SU-DHL-6 (cell line): ENCODE measurements around the gene EFCAB6.

Source experiments
- CTCF ChIP-seq: fragments of 200-600 bp; sonication (generic); IDR thresholded peaks from one replicate; pipeline ENCODE4 v1.5.1; 2017; ENCODE audit warnings: antibody characterized with exemption, mild to moderate bottlenecking, low read length, moderate library complexity; ENCODE audit not compliant: insufficient read depth, poor library complexity, severe bottlenecking
- EZH2phosphoT487 ChIP-seq: fragments of 200-600 bp; sonication (generic), shearing (Covaris generic); conservative IDR thresholded peaks from 2 replicates; pipeline ENCODE4 v1.6.1; 2018; ENCODE audit warnings: mild to moderate bottlenecking, antibody characterized with exemption, low read length, moderate library complexity, mixed read lengths

GRCh38 chr22:43706151-43706550, 106.0 kb downstream of the EFCAB6 start:
- TF ChIP-seq CTCF (no peak), EZH2phosphoT487 (no peak)
